K562 (cell line): ENCODE data around the gene HPS1. TPM values are rescaled to one million over a fixed set of nuclear protein-coding genes. Genes with fewer than 3 reads are reported as not detected.

Source experiments
- ARID1B ChIP-seq: fragments of 450-650 bp; IDR thresholded peaks from 2 replicates; pipeline ENCODE4 v1.6.1; 2016; ENCODE audit warnings: antibody characterized with exemption, mild to moderate bottlenecking, inconsistent platforms
- ASH1L ChIP-seq: fragments of 450-650 bp; IDR thresholded peaks from 2 replicates; pipeline ENCODE4 v1.6.1; 2018; ENCODE audit warnings: borderline replicate concordance, mild to moderate bottlenecking, low read depth; ENCODE audit not compliant: partially characterized antibody
- CAMTA2 ChIP-seq: fragments of 250-450 bp; sonication (Bioruptor Pico); conservative IDR thresholded peaks from 2 replicates; pipeline ENCODE4 v1.5.1; 2022
- CBX8 ChIP-seq: fragments of 200-600 bp; sonication (generic); IDR thresholded peaks from 2 replicates; pipeline ENCODE4 v1.6.1; 2012; ENCODE audit warnings: borderline replicate concordance, mixed run types, low read depth, mild to moderate bottlenecking, moderate library complexity, mixed read lengths, low read length, control low read depth, inconsistent platforms; ENCODE audit not compliant: poor library complexity, severe bottlenecking; ENCODE audit errors: extremely low read depth
- CHD2 ChIP-seq: IDR thresholded peaks from 2 replicates; pipeline ENCODE4 v1.6.1; 2011; ENCODE audit warnings: low read depth, low read length
- CREM ChIP-seq: IDR thresholded peaks from 2 replicates; pipeline ENCODE4 v1.6.1; 2014; ENCODE audit warnings: antibody characterized with exemption, low read depth
- HMG20B ChIP-seq: fragments of 250-450 bp; sonication (Bioruptor Pico); IDR thresholded peaks from 2 replicates; pipeline ENCODE4 v1.5.0; 2021; ENCODE audit warnings: mild to moderate bottlenecking
- MLX ChIP-seq, 2 experiments: fragments of 450-650 bp in 1 of 2; sonication (generic) in 1 of 2; formaldehyde crosslinking; conservative IDR thresholded peaks; 2 replicates each; pipeline versions ENCODE4 v1.4.0 to v1.8.1; 2020 to 2022; ENCODE audit warnings: mild to moderate bottlenecking in 1 of 2, missing genetic modification reagents in 1 of 2
- NFIX ChIP-seq: fragments of 250-450 bp; sonication (Bioruptor Pico); IDR thresholded peaks from 2 replicates; pipeline ENCODE4 v1.4.0; 2020; ENCODE audit warnings: low read depth, mild to moderate bottlenecking, moderate library complexity
- PBX2 ChIP-seq, 2 experiments: IDR thresholded peaks in 1 of 2; conservative IDR thresholded peaks in 1 of 2; 2 replicates each; pipeline ENCODE4 v1.6.1; 2016; ENCODE audit warnings: low read depth in 2 of 2, mild to moderate bottlenecking in 1 of 2, missing compliant biosample characterization in 1 of 2, missing genetic modification characterization in 1 of 2, moderate library complexity in 1 of 2
- POLR2A ChIP-seq: fragments of 450-650 bp; conservative IDR thresholded peaks from 2 replicates; pipeline ENCODE4 v1.6.1; 2016
- RAD21 ChIP-seq, 2 experiments: fragments of 250-450 bp in 1 of 2; fragments of 450-650 bp in 1 of 2; sonication (Bioruptor Pico) in 1 of 2; formaldehyde crosslinking in 1 of 2; IDR thresholded peaks in 1 of 2; conservative IDR thresholded peaks in 1 of 2; 2 replicates each; pipeline versions ENCODE4 v1.4.0 to v1.8.0; 2020 to 2022; ENCODE audit warnings: mild to moderate bottlenecking in 2 of 2, moderate library complexity in 1 of 2
- RNF2 ChIP-seq: sonication (generic); IDR thresholded peaks from 2 replicates; pipeline ENCODE4 v1.6.1; 2016
- SUPT5H ChIP-seq: fragments of 450-650 bp; IDR thresholded peaks from 2 replicates; pipeline ENCODE4 v1.6.1; 2016
- USF1 ChIP-seq: sonication (generic); formaldehyde crosslinking; IDR thresholded peaks from 2 replicates; pipeline ENCODE4 v1.9.0; 2022; ENCODE audit warnings: mild to moderate bottlenecking, missing genetic modification reagents
- YY1 ChIP-seq, 3 experiments: IDR thresholded peaks; 2 replicates each; pipeline ENCODE4 v1.6.1; 2011; ENCODE audit warnings: low read length in 2 of 3, mild to moderate bottlenecking in 2 of 3, moderate library complexity in 2 of 3, borderline replicate concordance in 1 of 3, control low read depth in 1 of 3, low read depth in 1 of 3; ENCODE audit not compliant: insufficient read depth in 3 of 3, insufficient replicate concordance in 2 of 3, control insufficient read depth in 1 of 3, insufficient read length in 1 of 3; ENCODE audit errors: extremely low read depth in 1 of 3
- ZBTB33 ChIP-seq: sonication (generic); formaldehyde crosslinking; IDR thresholded peaks from 2 replicates; pipeline ENCODE4 v1.8.1; 2023; ENCODE audit warnings: mild to moderate bottlenecking, missing genetic modification reagents
- ZNF133 ChIP-seq: fragments of 250-450 bp; sonication (Bioruptor Pico); IDR thresholded peaks from 2 replicates; pipeline ENCODE4 v1.4.0; 2020; ENCODE audit warnings: mild to moderate bottlenecking
- ZNF395 ChIP-seq: fragments of 200-800 bp; sonication (Bioruptor generic); IDR thresholded peaks from 2 replicates; pipeline ENCODE4 v1.6.1; 2017; ENCODE audit warnings: missing genetic modification characterization, missing compliant biosample characterization
- polyA plus RNA-seq, 8 experiments: library from polyadenylated mRNA; depleted of rRNA in 4 of 8; stranded (reverse) in 5 of 8; unstranded in 3 of 8; fragments of >200 nt; fragmentation: Nextera tagmentation in 2 of 8; fragmentation: Illumina TruSeq in 1 of 8; extraction: Ambion mirVana in 2 of 8; extraction: Trizol in 1 of 8; gene quantifications; 2 replicates each; pipeline versions ENCODE4 v1.2.1 to v1.2.3, GENCODE V29; 2011 to 2014; ENCODE audit warnings: inconsistent platforms in 1 of 8, missing spikeins in 1 of 8
- total RNA-seq, 7 experiments: library from RNA; depleted of rRNA in 6 of 7; stranded (reverse); fragments of >200 nt in 6 of 7; fragmentation: Illumina TruSeq in 2 of 7; extraction: Trizol in 2 of 7; gene quantifications; 2 replicates each; pipeline versions ENCODE4 v1.2.1 to v1.2.3, GENCODE V29; 2011 to 2021; ENCODE audit warnings: low replicate concordance in 1 of 7

HPS1 gene
- total and polyA plus RNA-seq, 9 of the 15 experiments (the other 6 are each of a cell fraction or from before 2014, with no cell fraction given), result 18.1 to 43.6 (median 26.3) TPM

- no peak for TF ChIP-seq RNF2
- peak; percentile 62 for TF ChIP-seq POLR2A
- no peak for TF ChIP-seq ZNF395 (CRISPR knock-in tag)
- no peak for TF ChIP-seq ASH1L
- no peak for TF ChIP-seq MLX (CRISPR knock-in tag; conservative IDR thresholded peaks at IDR 0.05)
- no peak for TF ChIP-seq ZNF133
- TF ChIP-seq CBX8, result no peak
- no peak for TF ChIP-seq CAMTA2 (CRISPR knock-in tag)
- TF ChIP-seq HMG20B (CRISPR knock-in tag), result no peak
- TF ChIP-seq PBX2 (CRISPR knock-in tag; IDR thresholded peaks at IDR 0.05; ENCODE audit: low read depth), result no peak
- TF ChIP-seq PBX2 (tag; conservative IDR thresholded peaks at IDR 0.05; ENCODE audit: low read depth), result no peak
- TF ChIP-seq NFIX (CRISPR knock-in tag), result no peak
- TF ChIP-seq RAD21 (CRISPR knock-in tag; conservative IDR thresholded peaks at IDR 0.05 in 1 of 2, IDR thresholded peaks at IDR 0.05 in 1 of 2), result no peak
- TF ChIP-seq SUPT5H, result peak; percentile 66
- 0 out of 2 replicates have a peak, but pooled peaks have one; percentile 36 for TF ChIP-seq ZBTB33 (CRISPR knock-in tag)
- TF ChIP-seq CREM, result no peak
- no peak for TF ChIP-seq CHD2
- TF ChIP-seq YY1 (IDR thresholded peaks at IDR 0.05; ENCODE audit: borderline replicate concordance in 1 of 3, control insufficient read depth in 1 of 3, extremely low read depth in 1 of 3, insufficient read depth in 3 of 3, insufficient read length in 1 of 3, insufficient replicate concordance in 2 of 3, low read depth in 1 of 3, low read length in 2 of 3), result peak in 1 of 3 experiments; percentile 70
- no peak for TF ChIP-seq ARID1B
- TF ChIP-seq USF1, result no peak
These were observed 31.6 kb downstream of the HPS1 start, which contains the start of gene PYROXD2 (continued) for GRCh38 chr10:98414932-98415730.
